H1 (cell line): ENCODE results near the gene HLA-F. TPM values are rescaled to one million over a fixed set of nuclear protein-coding genes. Genes with fewer than 3 reads are reported as not detected.

ENCODE experiments used
- CTCF ChIA-PET: fragments of 300-600 bp; sonication (Branson Sonifier 250); formaldehyde crosslinking; loops from one replicate; lab custom pipeline; 2021; ENCODE audit not compliant: partially characterized antibody; lab: Charles Lee
- POLR2A ChIA-PET: fragments of 300-600 bp; sonication (Branson Sonifier 250); formaldehyde crosslinking; loops from one replicate; lab custom pipeline; 2021; ENCODE audit warnings: inconsistent platforms; ENCODE audit not compliant: partially characterized antibody; lab: Charles Lee
- DNase-seq, 2 experiments: peaks; one replicate each; pipeline versions ENCODE4 v3.0.0 to v3.0.0-alpha.2; 2010 to 2022; ENCODE audit warnings: low spot score in 2 of 2, low read depth in 1 of 2, mixed read lengths in 1 of 2
- FAIRE-seq: peaks from 2 replicates; lab custom pipeline; 2011; peaks lifted over from hg19 to GRCh38; lab: Jason Lieb, UNC
- H2AFZ ChIP-seq: 2 replicates; pipeline ENCODE4 v1.8.1; 2012; ENCODE audit warnings: low read length, inconsistent platforms
- H2AK5ac ChIP-seq: 2 replicates; pipeline ENCODE4 v1.6.1; 2013; ENCODE audit warnings: low read depth, low read length
- H2BK120ac ChIP-seq: replicated peaks from 2 replicates; pipeline ENCODE3; 2013; ENCODE audit warnings: low read depth, low read length, inconsistent platforms
- H2BK12ac ChIP-seq: 2 replicates; pipeline ENCODE4 v1.6.1; 2013; ENCODE audit warnings: low read depth, low read length
- H2BK15ac ChIP-seq: 2 replicates; pipeline ENCODE4 v1.6.1; 2013; ENCODE audit warnings: low read length
- H2BK20ac ChIP-seq: 2 replicates; pipeline ENCODE4 v1.6.1; 2013; ENCODE audit warnings: low read length
- H2BK5ac ChIP-seq: 2 replicates; pipeline ENCODE4 v1.6.1; 2013; ENCODE audit warnings: low read depth, low read length
- H3K14ac ChIP-seq: 2 replicates; pipeline ENCODE4 v1.6.1; 2013; ENCODE audit warnings: inconsistent platforms; ENCODE audit not compliant: insufficient read length
- H3K18ac ChIP-seq: 2 replicates; pipeline ENCODE4 v1.6.1; 2013; ENCODE audit warnings: low read length; ENCODE audit errors: extremely low read depth
- H3K23ac ChIP-seq: 2 replicates; pipeline ENCODE4 v1.6.1; 2013; ENCODE audit warnings: inconsistent platforms; ENCODE audit not compliant: insufficient read length
- H3K23me2 ChIP-seq: 2 replicates; pipeline ENCODE4 v1.6.1; 2013; ENCODE audit warnings: low read depth, low read length
- H3K27ac ChIP-seq: 2 replicates; pipeline ENCODE4 v1.6.1; 2011; ENCODE audit warnings: low read depth, low read length, inconsistent platforms
- H3K27me3 ChIP-seq, 4 experiments: replicated peaks in 1 of 4; 1 replicate in 1 of 4; 2 replicates in 3 of 4; pipeline versions ENCODE4 v1.6.1 to v1.8.1; 2011 to 2013; ENCODE audit warnings: low read length in 3 of 4, mild to moderate bottlenecking in 3 of 4, inconsistent platforms in 2 of 4, mixed read lengths in 2 of 4, moderate library complexity in 1 of 4; ENCODE audit not compliant: control insufficient read depth in 3 of 4, insufficient read depth in 3 of 4; ENCODE audit errors: extremely low read depth in 1 of 4
- H3K36me3 ChIP-seq, 4 experiments: 2 replicates each; pipeline versions ENCODE4 v1.6.1 to v1.8.1; 2011 to 2013; ENCODE audit warnings: mild to moderate bottlenecking in 4 of 4, low read length in 3 of 4, moderate library complexity in 2 of 4, control low read depth in 1 of 4, inconsistent platforms in 1 of 4; ENCODE audit not compliant: insufficient read depth in 4 of 4, control insufficient read depth in 2 of 4
- H3K4ac ChIP-seq: replicated peaks from 2 replicates; pipeline ENCODE3; 2013; ENCODE audit warnings: low read length, low read depth, mixed read lengths, inconsistent platforms; ENCODE audit not compliant: insufficient read length
- H3K4me1 ChIP-seq, 4 experiments: replicated peaks in 1 of 4; 1 replicate in 1 of 4; 2 replicates in 3 of 4; pipeline versions ENCODE4 v1.6.1 to v1.8.1; 2011 to 2013; ENCODE audit warnings: low read length in 3 of 4, inconsistent platforms in 2 of 4, mixed read lengths in 1 of 4; ENCODE audit not compliant: insufficient read depth in 4 of 4, control insufficient read depth in 3 of 4
- H3K4me2 ChIP-seq, 2 experiments: 2 replicates each; pipeline versions ENCODE4 v1.6.1 to v1.8.1; 2011 to 2013; ENCODE audit warnings: low read depth in 2 of 2, low read length in 2 of 2, control low read depth in 1 of 2, inconsistent platforms in 1 of 2, mild to moderate bottlenecking in 1 of 2; ENCODE audit not compliant: insufficient read depth in 1 of 2
- H3K4me3 ChIP-seq, 4 experiments: fragments of 200-600, 300-600 bp in 1 of 4; sonication (generic), shearing (Covaris generic), sonication (Bioruptor Twin) in 1 of 4; 2 replicates each; pipeline versions ENCODE4 v1.5.1 to v1.8.1; 2011 to 2016; ENCODE audit warnings: low read length in 4 of 4, low read depth in 3 of 4, control low read depth in 2 of 4, inconsistent platforms in 2 of 4, mild to moderate bottlenecking in 2 of 4, mixed read lengths in 1 of 4, moderate library complexity in 1 of 4; ENCODE audit not compliant: insufficient read depth in 2 of 4; ENCODE audit errors: extremely low read depth in 1 of 4
- H3K56ac ChIP-seq: replicated peaks from 2 replicates; pipeline ENCODE3; 2013; ENCODE audit warnings: low read depth, mild to moderate bottlenecking, mixed read lengths, low read length, inconsistent platforms; ENCODE audit not compliant: insufficient read length
- H3K79me1 ChIP-seq: 2 replicates; pipeline ENCODE4 v1.6.1; 2013; ENCODE audit warnings: low read depth, low read length, control low read depth
- H3K79me2 ChIP-seq, 2 experiments: 2 replicates each; pipeline versions ENCODE4 v1.6.1 to v1.8.1; 2012 to 2013; ENCODE audit warnings: low read length in 2 of 2, mild to moderate bottlenecking in 2 of 2, inconsistent platforms in 1 of 2; ENCODE audit not compliant: insufficient read depth in 2 of 2, control insufficient read depth in 1 of 2
- H3K9ac ChIP-seq, 4 experiments: replicated peaks in 1 of 4; 1 replicate in 1 of 4; 2 replicates in 3 of 4; pipeline versions ENCODE4 v1.6.1 to v1.8.1; 2011 to 2013; ENCODE audit warnings: low read depth in 3 of 4, low read length in 3 of 4, control low read depth in 2 of 4, mild to moderate bottlenecking in 2 of 4, moderate library complexity in 2 of 4, inconsistent platforms in 1 of 4; ENCODE audit errors: extremely low read depth in 1 of 4
- H3K9me3 ChIP-seq, 2 experiments: 2 replicates each; pipeline versions ENCODE4 v1.6.1 to v1.8.1; 2012 to 2013; ENCODE audit warnings: mild to moderate bottlenecking in 2 of 2, moderate library complexity in 2 of 2, control low read depth in 1 of 2, inconsistent platforms in 1 of 2, low read depth in 1 of 2, low read length in 1 of 2, mixed read lengths in 1 of 2; ENCODE audit not compliant: insufficient read depth in 2 of 2
- H4K20me1 ChIP-seq, 2 experiments: replicated peaks in 1 of 2; 2 replicates each; pipeline versions ENCODE3 to v1.8.1; 2011 to 2013; ENCODE audit warnings: inconsistent platforms in 2 of 2, low read length in 2 of 2, mild to moderate bottlenecking in 1 of 2; ENCODE audit not compliant: insufficient read depth in 2 of 2, control insufficient read depth in 1 of 2
- H4K5ac ChIP-seq: 2 replicates; pipeline ENCODE4 v1.6.1; 2013; ENCODE audit warnings: low read length, low read depth, mixed read lengths, inconsistent platforms; ENCODE audit not compliant: insufficient read length
- H4K8ac ChIP-seq: 2 replicates; pipeline ENCODE4 v1.8.0; 2013; ENCODE audit warnings: mild to moderate bottlenecking, moderate library complexity, low read length, inconsistent platforms; ENCODE audit not compliant: insufficient read depth; ENCODE audit errors: extremely low read depth
- H4K91ac ChIP-seq: replicated peaks from 2 replicates; pipeline ENCODE3; 2013; ENCODE audit warnings: low read length, mixed read lengths, inconsistent platforms; ENCODE audit not compliant: insufficient read length
- BACH1 ChIP-seq: IDR thresholded peaks from 2 replicates; pipeline ENCODE4 v1.6.1; 2012; ENCODE audit warnings: low read length, improper control_type of control experiment
- CBX5 ChIP-seq: fragments of 300-800, 300-1000 bp; sonication (generic); IDR thresholded peaks from 2 replicates; pipeline ENCODE4 v1.7.1; 2016; ENCODE audit warnings: antibody characterized with exemption, low read length, low read depth
- CEBPB ChIP-seq: IDR thresholded peaks from 2 replicates; pipeline ENCODE4 v1.6.1; 2012; ENCODE audit warnings: low read depth, low read length
- CHD2 ChIP-seq: IDR thresholded peaks from 2 replicates; pipeline ENCODE4 v1.6.1; 2012; ENCODE audit warnings: low read length, improper control_type of control experiment
- JUN ChIP-seq: IDR thresholded peaks from 2 replicates; pipeline ENCODE4 v1.6.1; 2011; ENCODE audit warnings: low read depth, mild to moderate bottlenecking, improper control_type of control experiment, low read length
- JUND ChIP-seq: IDR thresholded peaks from 2 replicates; pipeline ENCODE4 v1.6.1; 2011; ENCODE audit warnings: mild to moderate bottlenecking, improper control_type of control experiment, low read length
- NRF1 ChIP-seq: IDR thresholded peaks from 2 replicates; pipeline ENCODE4 v1.6.1; 2011; ENCODE audit warnings: mild to moderate bottlenecking, low read depth, low read length, improper control_type of control experiment
- POU5F1 ChIP-seq: IDR thresholded peaks from 2 replicates; pipeline ENCODE4 v1.6.1; 2011; ENCODE audit warnings: low read depth, mild to moderate bottlenecking, low read length, moderate library complexity
- RFX5 ChIP-seq: IDR thresholded peaks from 2 replicates; pipeline ENCODE4 v1.6.1; 2011; ENCODE audit warnings: low read depth, low read length, improper control_type of control experiment, borderline replicate concordance
- SUZ12 ChIP-seq: fragments of 200-600 bp; sonication (generic); IDR thresholded peaks from 2 replicates; pipeline ENCODE4 v1.6.1; 2012; ENCODE audit warnings: mild to moderate bottlenecking, inconsistent platforms, low read length, moderate library complexity, mixed read lengths
- TCF12 ChIP-seq: IDR thresholded peaks from 2 replicates; pipeline ENCODE4 v1.6.1; 2011; ENCODE audit warnings: low read depth, mild to moderate bottlenecking, low read length
- WGBS, 2 experiments: shearing (Covaris generic) in 1 of 2; methylation state at CpG; one replicate each; pipeline versions ENCODE4 v1.1.6 to v1.1.7; 2013 to 2015; ENCODE audit warnings: low lambda C conversion rate in 2 of 2, mixed read lengths in 2 of 2, inconsistent platforms in 1 of 2, low coverage in 1 of 2, missing lambda C conversion rate in 1 of 2; ENCODE audit not compliant: insufficient replicate concordance in 2 of 2, insufficient coverage in 1 of 2, insufficient read length in 1 of 2; ENCODE audit errors: extremely low coverage in 1 of 2, missing lambda C conversion rate in 1 of 2; 5-methylcytosine and 5-hydroxymethylcytosine counted together
- polyA plus RNA-seq, 7 experiments: library from polyadenylated mRNA; depleted of rRNA in 3 of 7; stranded (reverse) in 5 of 7; unstranded in 2 of 7; fragments of >200 nt in 5 of 7; fragments of 200-250 nt in 2 of 7; gene quantifications; 1 replicate in 5 of 7; 2 replicates in 1 of 7; 4 replicates in 1 of 7; pipeline versions ENCODE4 v1.2.1 to v1.2.3, GENCODE V29; 2011 to 2013; ENCODE audit warnings: missing spikeins in 2 of 7, mixed read lengths in 2 of 7
- total RNA-seq: library from RNA; stranded (reverse); fragmentation: NEBNext Ultra II Directional; extraction: Animal tissue kit (Norgen Biotek cat#: 25700); gene quantifications from 2 replicates; pipeline ENCODE4 v1.2.1, GENCODE V29; 2021
- TF ChIP-seq, protein P1 (sequence below): IDR thresholded peaks from 2 replicates; pipeline ENCODE4 v1.6.1; 2011; ENCODE audit warnings: low read length, improper control_type of control experiment
- TF ChIP-seq, protein P2 (sequence below): IDR thresholded peaks from 2 replicates; pipeline ENCODE4 v1.6.1; 2012; ENCODE audit warnings: low read length, inconsistent platforms

Gene HLA-F
- total and polyA plus RNA-seq, 2 of the 8 experiments (the other 6 are each of a cell fraction or from before 2014, with no cell fraction given), result 9.6 to 11.7 TPM

DNA sequence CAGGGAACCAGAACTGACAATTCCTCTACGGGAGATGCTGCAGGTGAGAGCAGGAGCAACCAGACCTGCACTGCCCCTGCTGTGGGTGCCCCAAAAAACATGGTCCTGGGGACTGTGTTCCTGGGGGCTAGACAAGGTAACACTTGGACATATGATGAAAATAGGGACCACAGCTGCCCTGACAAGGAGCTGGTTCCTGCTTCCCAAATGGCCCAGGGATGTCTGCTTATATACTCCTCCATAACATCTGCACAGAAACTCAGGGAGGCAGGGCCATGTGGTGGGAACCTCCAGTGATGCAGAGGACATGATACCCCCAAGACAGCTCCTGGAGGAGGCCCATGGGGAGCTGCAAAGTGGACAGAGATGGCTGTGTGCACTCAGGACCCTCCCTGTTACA lies 19.8 kb downstream of the HLA-F start:
- H2BK120ac ChIP-seq, result no peak overlapping the region
- no peak overlapping the region for H4K5ac ChIP-seq
- no peak overlapping the region for H3K27ac ChIP-seq
- H4K20me1 ChIP-seq, result peaks cover 0 to 6% of the 10 kb centered on the region in 2 experiments
- H3K9me3 ChIP-seq, result no peaks in the 10 kb centered on the region
- no peak overlapping the region for H2AK5ac ChIP-seq
- H2BK12ac ChIP-seq, result no peak overlapping the region
- peaks cover 4% of the 10 kb centered on the region; the same call in 1 of the 2 replicates for H3K79me1 ChIP-seq
- H4K8ac ChIP-seq, result no peak overlapping the region
- CTCF ChIA-PET, result interaction anchor here (1.2 to 4.3 kb wide), 6 partner anchors 9 to 92 kb away, joined by 3 to 33 read pairs (median 4); no protein-coding TSS in a partner anchor
- H3K4me3 ChIP-seq, result no peak overlapping the region
- H2AFZ ChIP-seq, result no peak overlapping the region
- H3K9ac ChIP-seq, result no peak overlapping the region
- POLR2A ChIA-PET, result no interaction called here
- H2BK15ac ChIP-seq, result no peak overlapping the region
- no peak overlapping the region for H2BK5ac ChIP-seq
- peaks cover 3 to 9% (median 8%) of the 10 kb centered on the region in 4 experiments for H3K27me3 ChIP-seq
- H3K56ac ChIP-seq, result no peak overlapping the region
- H3K79me2 ChIP-seq, result no peaks in the 10 kb centered on the region
- H4K91ac ChIP-seq, result no peak overlapping the region
- no peak overlapping the region for H3K4me2 ChIP-seq
- H3K23ac ChIP-seq, result no peak overlapping the region
- H3K4me1 ChIP-seq, result peaks cover 0 to 11% (median 4%) of the 10 kb centered on the region in 4 experiments; a peak in 4 of 7 replicates
- WGBS, 2 experiments, result 89% methylated on average over 1 of the region's 1 CpG; no CpG with 5 or more reads in 1 of the 2 experiments
- no peak overlapping the region for H3K4ac ChIP-seq
- H2BK20ac ChIP-seq, result no peak overlapping the region
- FAIRE-seq (no peak), DNase-seq (no peak)
- H3K23me2 ChIP-seq, result peaks cover 2% of the 10 kb centered on the region
- no peak overlapping the region for H3K18ac ChIP-seq
- no peaks in the 10 kb centered on the region for H3K36me3 ChIP-seq
- H3K14ac ChIP-seq, result no peak overlapping the region
- TF ChIP-seq POU5F1 (no peak), BACH1 (no peak), CEBPB (no peak), TCF12 (no peak), RFX5 (no peak), SUZ12 (no peak), CBX5 (no peak), CHD2 (no peak), JUN (no peak), NRF1 (no peak), JUND (no peak)
- TF ChIP-seq, protein P1, sequence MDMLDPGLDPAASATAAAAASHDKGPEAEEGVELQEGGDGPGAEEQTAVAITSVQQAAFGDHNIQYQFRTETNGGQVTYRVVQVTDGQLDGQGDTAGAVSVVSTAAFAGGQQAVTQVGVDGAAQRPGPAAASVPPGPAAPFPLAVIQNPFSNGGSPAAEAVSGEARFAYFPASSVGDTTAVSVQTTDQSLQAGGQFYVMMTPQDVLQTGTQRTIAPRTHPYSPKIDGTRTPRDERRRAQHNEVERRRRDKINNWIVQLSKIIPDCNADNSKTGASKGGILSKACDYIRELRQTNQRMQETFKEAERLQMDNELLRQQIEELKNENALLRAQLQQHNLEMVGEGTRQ, result no peak
- TF ChIP-seq, protein P2, sequence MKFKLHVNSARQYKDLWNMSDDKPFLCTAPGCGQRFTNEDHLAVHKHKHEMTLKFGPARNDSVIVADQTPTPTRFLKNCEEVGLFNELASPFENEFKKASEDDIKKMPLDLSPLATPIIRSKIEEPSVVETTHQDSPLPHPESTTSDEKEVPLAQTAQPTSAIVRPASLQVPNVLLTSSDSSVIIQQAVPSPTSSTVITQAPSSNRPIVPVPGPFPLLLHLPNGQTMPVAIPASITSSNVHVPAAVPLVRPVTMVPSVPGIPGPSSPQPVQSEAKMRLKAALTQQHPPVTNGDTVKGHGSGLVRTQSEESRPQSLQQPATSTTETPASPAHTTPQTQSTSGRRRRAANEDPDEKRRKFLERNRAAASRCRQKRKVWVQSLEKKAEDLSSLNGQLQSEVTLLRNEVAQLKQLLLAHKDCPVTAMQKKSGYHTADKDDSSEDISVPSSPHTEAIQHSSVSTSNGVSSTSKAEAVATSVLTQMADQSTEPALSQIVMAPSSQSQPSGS, result no peak
